Retinal pigment epithelial cell (primary cell): ENCODE data around the gene RAG1.

Experiments
- DNase-seq: peaks from one replicate; pipeline ENCODE4 v3.0.0-alpha.2; 2010; ENCODE audit warnings: low read depth
- H3K4me3 ChIP-seq: 2 replicates; pipeline ENCODE4 v1.5.1; 2011; ENCODE audit warnings: mild to moderate bottlenecking, low read length, control low read depth, moderate library complexity
- CTCF ChIP-seq: conservative IDR thresholded peaks from 2 replicates; pipeline ENCODE4 v1.5.1; 2011; ENCODE audit warnings: low read depth, low read length, control low read depth, inconsistent platforms

RAG1 gene

GRCh38 chr11:36557991-36558390 lies 9.8 kb upstream of the RAG1 start:
- H3K4me3 ChIP-seq, result no peak overlapping the region
- TF ChIP-seq CTCF, result no peak
- no peak for DNase-seq

GRCh38 chr11:36558571-36559413 lies 9.0 kb upstream of the RAG1 start:
- no peak overlapping the region for H3K4me3 ChIP-seq
- DNase-seq, result no peak
- TF ChIP-seq CTCF, result no peak

GRCh38 chr11:36564376-36565030 lies 3.3 kb upstream of the RAG1 start:
- TF ChIP-seq CTCF, result peak; percentile 73
- DNase-seq, result no peak
- peak overlapping the region; percentile 50 for H3K4me3 ChIP-seq

- TF ChIP-seq CTCF, result no peak
- peak overlapping the region; percentile 50 for H3K4me3 ChIP-seq
- DNase-seq, result no peak
These were observed 2.7 kb upstream of the RAG1 start for GRCh38 chr11:36565031-36565610.

GRCh38 chr11:36566407-36567053 lies 1.3 kb upstream of the RAG1 start:
- H3K4me3 ChIP-seq, result no peak overlapping the region
- no peak for TF ChIP-seq CTCF
- no peak for DNase-seq

GRCh38 chr11:36569095-36569494 lies 1.3 kb downstream of the RAG1 start:
- no peak for DNase-seq
- no peak for TF ChIP-seq CTCF
- H3K4me3 ChIP-seq, result no peak overlapping the region
